Fibroblast of lung (primary cell): ENCODE results near the gene AP2A2.

ENCODE experiments used
- EZH2 ChIP-seq: IDR thresholded peaks from 2 replicates; pipeline ENCODE4 v1.5.1; 2012; ENCODE audit warnings: low read length, control low read depth, mild to moderate bottlenecking; ENCODE audit errors: missing control alignments
- TF ChIP-seq, protein P1 (sequence below), 2 donors: IDR thresholded peaks in 1 of 2; conservative IDR thresholded peaks in 1 of 2; 1 replicate in 1 of 2; 2 replicates in 1 of 2; pipeline ENCODE4 v1.5.1; 2011 to 2012; ENCODE audit warnings: low read length in 2 of 2, control low read depth in 1 of 2, inconsistent platforms in 1 of 2, low read depth in 1 of 2, mild to moderate bottlenecking in 1 of 2

DNA sequence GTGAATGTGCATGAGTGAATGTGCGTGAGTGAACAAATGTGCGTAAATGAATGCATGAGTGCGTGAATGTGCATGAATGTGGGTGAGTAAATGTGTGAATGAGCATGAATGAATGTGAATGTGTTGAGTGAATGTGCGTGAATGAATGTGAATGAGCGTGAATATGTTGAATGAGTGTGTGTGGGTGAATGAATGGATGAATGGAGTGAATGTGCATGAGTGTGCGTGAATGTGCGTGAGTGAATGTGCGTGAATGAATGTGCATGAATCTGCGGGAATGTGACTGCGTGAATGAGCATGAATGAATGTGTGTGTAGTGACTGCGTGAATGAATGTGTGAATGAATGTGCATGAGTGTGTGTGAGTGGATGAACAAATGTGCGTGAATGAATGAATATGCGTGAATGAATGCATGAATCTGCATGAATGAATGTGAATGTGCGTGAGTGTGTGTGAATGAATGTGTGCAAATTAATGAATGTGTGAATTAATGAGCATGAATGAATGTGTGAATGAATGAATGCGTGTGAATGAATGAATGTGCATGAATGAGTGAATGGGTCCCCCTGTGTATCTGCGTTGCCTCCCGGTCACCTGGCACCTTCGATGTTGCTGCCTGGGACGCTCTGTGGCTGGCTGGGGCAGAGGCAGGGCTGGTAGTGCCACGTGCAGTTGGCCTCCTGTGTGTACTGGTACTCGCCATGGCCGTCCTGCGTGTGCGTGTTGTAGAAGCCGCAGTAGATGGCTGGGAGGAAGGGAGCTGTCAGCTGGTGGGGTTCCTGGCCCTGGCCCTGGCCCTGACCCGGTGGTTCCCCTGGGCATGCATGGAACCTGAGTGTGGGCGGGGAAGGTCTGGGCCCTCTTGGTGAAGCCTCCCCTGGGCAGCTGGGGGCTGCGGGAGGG is 97.5 kb downstream of the AP2A2 start:
- TF ChIP-seq, protein P1, sequence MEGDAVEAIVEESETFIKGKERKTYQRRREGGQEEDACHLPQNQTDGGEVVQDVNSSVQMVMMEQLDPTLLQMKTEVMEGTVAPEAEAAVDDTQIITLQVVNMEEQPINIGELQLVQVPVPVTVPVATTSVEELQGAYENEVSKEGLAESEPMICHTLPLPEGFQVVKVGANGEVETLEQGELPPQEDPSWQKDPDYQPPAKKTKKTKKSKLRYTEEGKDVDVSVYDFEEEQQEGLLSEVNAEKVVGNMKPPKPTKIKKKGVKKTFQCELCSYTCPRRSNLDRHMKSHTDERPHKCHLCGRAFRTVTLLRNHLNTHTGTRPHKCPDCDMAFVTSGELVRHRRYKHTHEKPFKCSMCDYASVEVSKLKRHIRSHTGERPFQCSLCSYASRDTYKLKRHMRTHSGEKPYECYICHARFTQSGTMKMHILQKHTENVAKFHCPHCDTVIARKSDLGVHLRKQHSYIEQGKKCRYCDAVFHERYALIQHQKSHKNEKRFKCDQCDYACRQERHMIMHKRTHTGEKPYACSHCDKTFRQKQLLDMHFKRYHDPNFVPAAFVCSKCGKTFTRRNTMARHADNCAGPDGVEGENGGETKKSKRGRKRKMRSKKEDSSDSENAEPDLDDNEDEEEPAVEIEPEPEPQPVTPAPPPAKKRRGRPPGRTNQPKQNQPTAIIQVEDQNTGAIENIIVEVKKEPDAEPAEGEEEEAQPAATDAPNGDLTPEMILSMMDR (conservative IDR thresholded peaks at IDR 0.05 in 1 of 2, IDR thresholded peaks at IDR 0.05 in 1 of 2; ENCODE audit: low read depth in 1 of 2, low read length in 2 of 2), result no peak
- TF ChIP-seq EZH2, result no peak
